A549 (cell line): Measurements from ENCODE around the gene GSC2. TPM values are rescaled to one million over a fixed set of nuclear protein-coding genes. Genes with fewer than 3 reads are reported as not detected.

ENCODE experiments used
- ATAC-seq, 2 experiments: fragments of 200-7000 bp in 1 of 2; fragments of >200 bp in 1 of 2; cut with Nextera tagmentation in 1 of 2; cut with Tn5 transposase in 1 of 2; 3 replicates each; pipeline versions ENCODE4 v1.8.0 to v1.9.1; 2018 to 2020; ENCODE audit warnings: mild to moderate bottlenecking in 1 of 2, moderate library complexity in 1 of 2
- CTCF ChIA-PET: fragments of 300-600 bp; sonication (Branson Sonifier 250); formaldehyde crosslinking; extraction: SDS; loops from one replicate; lab custom pipeline; 2021; ENCODE audit warnings: antibody characterized with exemption, inconsistent platforms; lab: Yijun Ruan, JAX
- POLR2A ChIA-PET: fragments of 350-600 bp; formaldehyde crosslinking; extraction: SDS; loops from one replicate; lab custom pipeline; 2021; ENCODE audit warnings: antibody characterized with exemption, inconsistent platforms; lab: Yijun Ruan, JAX
- DNase-seq, 2 experiments: peaks; one replicate each; pipeline versions ENCODE4 v3.0.0 to v3.0.0-alpha.2; 2011 to 2016; ENCODE audit warnings: low read depth in 1 of 2, low spot score in 1 of 2
- FAIRE-seq: peaks from 2 replicates; lab custom pipeline; 2011; peaks lifted over from hg19 to GRCh38; lab: Jason Lieb, UNC
- H3K27ac ChIP-seq, 2 experiments: fragments of >200 bp; sonication (Bioruptor Twin); formaldehyde crosslinking; 3 replicates each; pipeline ENCODE4 v1.5.1; 2016 to 2017
- H3K4me1 ChIP-seq: fragments of >200 bp; sonication (Bioruptor Twin); formaldehyde crosslinking; 3 replicates; pipeline ENCODE4 v1.6.1; 2016
- H3K4me2 ChIP-seq: fragments of >200 bp; sonication (Bioruptor Twin); formaldehyde crosslinking; 3 replicates; pipeline ENCODE4 v1.6.1; 2016
- H3K4me3 ChIP-seq: fragments of >200 bp; sonication (Bioruptor Twin); formaldehyde crosslinking; 3 replicates; pipeline ENCODE4 v1.5.1; 2016
- H3K9me3 ChIP-seq: fragments of >200 bp; sonication (Bioruptor Twin); formaldehyde crosslinking; 3 replicates; pipeline ENCODE4 v1.6.1; 2016
- BCL3 ChIP-seq: fragments of >200 bp; sonication (Bioruptor Twin); formaldehyde crosslinking; IDR thresholded peaks from 3 replicates; pipeline ENCODE4 v1.6.1; 2016
- CBX2 ChIP-seq: fragments of 200-600 bp; sonication (generic); IDR thresholded peaks from 2 replicates; pipeline ENCODE4 v1.6.1; 2016; ENCODE audit warnings: low read depth, mild to moderate bottlenecking, borderline replicate concordance
- CHD2 ChIP-seq: fragments of 150-350 bp; IDR thresholded peaks from 2 replicates; pipeline ENCODE4 v1.6.1; 2014; ENCODE audit warnings: low read length; ENCODE audit not compliant: partially characterized antibody
- CHD4 ChIP-seq: fragments of 200-600 bp; sonication (generic); IDR thresholded peaks from 2 replicates; pipeline ENCODE4 v1.6.1; 2016; ENCODE audit warnings: antibody characterized with exemption, mild to moderate bottlenecking, borderline replicate concordance
- EHMT2 ChIP-seq: fragments of 200-600 bp; sonication (generic); IDR thresholded peaks from 2 replicates; pipeline ENCODE4 v1.6.1; 2016; ENCODE audit warnings: antibody characterized with exemption, low read depth, mild to moderate bottlenecking, moderate library complexity
- EP300 ChIP-seq, 2 experiments: fragments of >200 bp; sonication (Bioruptor Twin); formaldehyde crosslinking; IDR thresholded peaks; 2 replicates in 1 of 2; 3 replicates in 1 of 2; pipeline ENCODE4 v1.6.1; 2016 to 2017
- FOXS1 ChIP-seq: fragments of 250-450 bp; sonication (Bioruptor Pico); IDR thresholded peaks from 2 replicates; pipeline ENCODE4 v1.5.0; 2020; ENCODE audit warnings: mild to moderate bottlenecking, moderate library complexity
- GATA3 ChIP-seq: IDR thresholded peaks from 2 replicates; pipeline ENCODE4 v1.6.1; 2012; ENCODE audit warnings: borderline replicate concordance
- HDAC2 ChIP-seq: fragments of 200-600 bp; sonication (generic); IDR thresholded peaks from 2 replicates; pipeline ENCODE4 v1.6.1; 2016
- HEYL ChIP-seq: fragments of 250-450 bp; sonication (Bioruptor Pico); IDR thresholded peaks from 2 replicates; pipeline ENCODE4 v1.8.0; 2021; ENCODE audit warnings: mild to moderate bottlenecking, moderate library complexity
- HMGXB4 ChIP-seq: fragments of 250-450 bp; sonication (Bioruptor Pico); IDR thresholded peaks from 2 replicates; pipeline ENCODE4 v1.5.0; 2021; ENCODE audit warnings: mild to moderate bottlenecking, moderate library complexity, borderline replicate concordance
- HOXB5 ChIP-seq: fragments of 250-450 bp; sonication (Bioruptor Pico); IDR thresholded peaks from 2 replicates; pipeline ENCODE4 v1.5.0; 2020; ENCODE audit warnings: mild to moderate bottlenecking, moderate library complexity
- JUN ChIP-seq, 2 experiments: fragments of >200 bp; sonication (Bioruptor Twin); formaldehyde crosslinking; IDR thresholded peaks; 2 replicates in 1 of 2; 3 replicates in 1 of 2; pipeline ENCODE4 v1.6.1; 2016 to 2017
- KDM5A ChIP-seq: fragments of 200-600 bp; sonication (generic); IDR thresholded peaks from 2 replicates; pipeline ENCODE4 v1.6.1; 2016; ENCODE audit warnings: antibody characterized with exemption, mild to moderate bottlenecking
- MAZ ChIP-seq: fragments of 150-350 bp; IDR thresholded peaks from 2 replicates; pipeline ENCODE4 v1.6.1; 2014; ENCODE audit warnings: antibody characterized with exemption, low read depth, low read length, borderline replicate concordance
- NFE2L2 ChIP-seq: fragments of 150-350 bp; conservative IDR thresholded peaks from 2 replicates; pipeline ENCODE4 v1.6.1; 2014; ENCODE audit warnings: low read length
- NR3C1 ChIP-seq: fragments of >200 bp; sonication (Bioruptor Twin); formaldehyde crosslinking; IDR thresholded peaks from 3 replicates; pipeline ENCODE4 v1.6.1; 2017
- POLR2AphosphoS2 ChIP-seq: conservative IDR thresholded peaks from 2 replicates; pipeline ENCODE4 v1.6.1; 2012; ENCODE audit warnings: low read length, improper control_type of control experiment, inconsistent platforms
- RARB ChIP-seq: fragments of 250-450 bp; sonication (Bioruptor Pico); IDR thresholded peaks from 2 replicates; pipeline ENCODE4 v1.8.0; 2021; ENCODE audit warnings: mild to moderate bottlenecking, moderate library complexity
- RCOR1 ChIP-seq: fragments of 150-350 bp; IDR thresholded peaks from 2 replicates; pipeline ENCODE4 v1.6.1; 2014; ENCODE audit warnings: antibody characterized with exemption, low read length, low read depth
- REST ChIP-seq: fragments of 200-600 bp; sonication (generic); IDR thresholded peaks from 2 replicates; pipeline ENCODE4 v1.6.1; 2016; ENCODE audit warnings: antibody characterized with exemption, mild to moderate bottlenecking, moderate library complexity
- RFX5 ChIP-seq: fragments of 450-650 bp; IDR thresholded peaks from 2 replicates; pipeline ENCODE4 v1.7.1; 2014; ENCODE audit warnings: antibody characterized with exemption, mild to moderate bottlenecking, moderate library complexity
- SMC3 ChIP-seq: fragments of >200 bp; sonication (Bioruptor Twin); formaldehyde crosslinking; IDR thresholded peaks from 3 replicates; pipeline ENCODE4 v1.6.1; 2018; ENCODE audit warnings: inconsistent platforms
- SREBF2 ChIP-seq: fragments of 450-650 bp; IDR thresholded peaks from 2 replicates; pipeline ENCODE4 v1.6.1; 2014; ENCODE audit warnings: mild to moderate bottlenecking, moderate library complexity
- TFCP2L1 ChIP-seq: fragments of 250-450 bp; sonication (Bioruptor Pico); IDR thresholded peaks from 2 replicates; pipeline ENCODE4 v1.5.0; 2021; ENCODE audit warnings: mild to moderate bottlenecking
- USF2 ChIP-seq: fragments of 450-650 bp; IDR thresholded peaks from 2 replicates; pipeline ENCODE4 v1.6.1; 2014; ENCODE audit warnings: antibody characterized with exemption
- WGBS: methylation state at CpG from one replicate; pipeline ENCODE4 v1.1.6; 2017; ENCODE audit errors: missing lambda C conversion rate; 5-methylcytosine and 5-hydroxymethylcytosine counted together
- polyA plus RNA-seq, 4 experiments: library from polyadenylated mRNA; depleted of rRNA in 3 of 4; stranded (reverse); fragments of >200 nt; fragmentation: RNase III in 1 of 4; extraction: RNeasy Plus Mini Kit Qiagen cat#74134 plus additional on column Dnase treatment in 1 of 4; gene quantifications; 2 replicates in 3 of 4; 3 replicates in 1 of 4; pipeline ENCODE4 v1.2.3, GENCODE V29; 2011 to 2017
- TF ChIP-seq, protein P1 (sequence below): IDR thresholded peaks from 2 replicates; pipeline ENCODE4 v1.6.1; 2012
- TF ChIP-seq, protein P2 (sequence below): fragments of >200 bp; sonication (Bioruptor Twin); formaldehyde crosslinking; IDR thresholded peaks from 3 replicates; pipeline ENCODE4 v1.5.1; 2016

The GSC2 gene
- polyA plus RNA-seq, 2 of the 4 experiments (the other 2 are of a cell fraction) = not detected

GRCh38 chr22:19181786-19182471, 31.8 kb upstream of the GSC2 start:
- Histone ChIP-seq H3K4me2 (no peak overlapping the region), H3K4me3 (no peak overlapping the region), H3K9me3 (no peaks in the 10 kb centered on the region), H3K4me1 (peaks cover 6% of the 10 kb centered on the region), H3K27ac (no peak overlapping the region)
- TF ChIP-seq, protein P1, sequence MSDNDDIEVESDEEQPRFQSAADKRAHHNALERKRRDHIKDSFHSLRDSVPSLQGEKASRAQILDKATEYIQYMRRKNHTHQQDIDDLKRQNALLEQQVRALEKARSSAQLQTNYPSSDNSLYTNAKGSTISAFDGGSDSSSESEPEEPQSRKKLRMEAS = no peak
- TF ChIP-seq HOXB5 (CRISPR knock-in tag) = no peak
- TF ChIP-seq, protein P2, sequence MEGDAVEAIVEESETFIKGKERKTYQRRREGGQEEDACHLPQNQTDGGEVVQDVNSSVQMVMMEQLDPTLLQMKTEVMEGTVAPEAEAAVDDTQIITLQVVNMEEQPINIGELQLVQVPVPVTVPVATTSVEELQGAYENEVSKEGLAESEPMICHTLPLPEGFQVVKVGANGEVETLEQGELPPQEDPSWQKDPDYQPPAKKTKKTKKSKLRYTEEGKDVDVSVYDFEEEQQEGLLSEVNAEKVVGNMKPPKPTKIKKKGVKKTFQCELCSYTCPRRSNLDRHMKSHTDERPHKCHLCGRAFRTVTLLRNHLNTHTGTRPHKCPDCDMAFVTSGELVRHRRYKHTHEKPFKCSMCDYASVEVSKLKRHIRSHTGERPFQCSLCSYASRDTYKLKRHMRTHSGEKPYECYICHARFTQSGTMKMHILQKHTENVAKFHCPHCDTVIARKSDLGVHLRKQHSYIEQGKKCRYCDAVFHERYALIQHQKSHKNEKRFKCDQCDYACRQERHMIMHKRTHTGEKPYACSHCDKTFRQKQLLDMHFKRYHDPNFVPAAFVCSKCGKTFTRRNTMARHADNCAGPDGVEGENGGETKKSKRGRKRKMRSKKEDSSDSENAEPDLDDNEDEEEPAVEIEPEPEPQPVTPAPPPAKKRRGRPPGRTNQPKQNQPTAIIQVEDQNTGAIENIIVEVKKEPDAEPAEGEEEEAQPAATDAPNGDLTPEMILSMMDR = no peak
- no peak for TF ChIP-seq HDAC2
- TF ChIP-seq NFE2L2 = no peak
- TF ChIP-seq JUN (IDR thresholded peaks at IDR 0.05) = no peak
- no peak for TF ChIP-seq USF2
- no peak for TF ChIP-seq BCL3
- no peak for TF ChIP-seq EHMT2
- TF ChIP-seq HEYL = no peak
- no peak for TF ChIP-seq FOXS1 (CRISPR knock-in tag)
- no peak for TF ChIP-seq SMC3
- no peak for TF ChIP-seq CHD4
- TF ChIP-seq RARB (CRISPR knock-in tag) = no peak
- TF ChIP-seq RFX5 = no peak
- no peak for TF ChIP-seq CHD2
- TF ChIP-seq CBX2 = no peak
- no peak for TF ChIP-seq NR3C1
- no peak for TF ChIP-seq MAZ
- no peak for FAIRE-seq
- ChIA-PET CTCF (no interaction called here), POLR2A (no interaction called here)
- no peak for ATAC-seq
- DNase-seq = no peak
- WGBS = 61% methylated on average over 3 of the region's 12 CpGs

- 81% methylated on average over 5 of the region's 11 CpGs for WGBS
- H3K4me3 ChIP-seq = no peak overlapping the region
- no peak overlapping the region for H3K27ac ChIP-seq
- no peak for DNase-seq
- FAIRE-seq = no peak
- POLR2A ChIA-PET = no interaction called here
- CTCF ChIA-PET = interaction anchor here (0.6 kb wide), 1 partner anchor 36 kb away, joined by 3 read pairs; the partner anchor contains the start of gene ESS2
- no peak overlapping the region for H3K4me2 ChIP-seq
- ATAC-seq = no peak
- peaks cover 17% of the 10 kb centered on the region for H3K4me1 ChIP-seq
- no peaks in the 10 kb centered on the region for H3K9me3 ChIP-seq
- TF ChIP-seq CHD2 (no peak), REST (no peak), KDM5A (no peak), SREBF2 (no peak), TFCP2L1 (CRISPR knock-in tag) (no peak), GATA3 (no peak), HEYL (no peak), CHD4 (no peak), RCOR1 (no peak), POLR2AphosphoS2 (no peak), EP300 (IDR thresholded peaks at IDR 0.05) (no peak), HMGXB4 (CRISPR knock-in tag) (no peak), FOXS1 (CRISPR knock-in tag) (no peak)
Measured at GRCh38 chr22:19180740-19181410, 30.8 kb upstream of the GSC2 start.
